PC-9 (cell line): ENCODE results near the gene MAN1A2. TPM values are rescaled to one million over a fixed set of nuclear protein-coding genes. Genes with fewer than 3 reads are reported as not detected.

Experiments used
- BruUV-seq: library from RNA; stranded (reverse); fragments of 400-500 nt; replicated peaks from 2 replicates; lab custom pipeline; 2021; lab: Mats Ljungman, UMichigan
- CTCF ChIA-PET: fragments of 300-600 bp; sonication (Branson Sonifier 250); formaldehyde crosslinking; loops from one replicate; lab custom pipeline; 2022; ENCODE audit warnings: antibody characterized with exemption; lab: Charles Lee
- POLR2A ChIA-PET: fragments of 300-600 bp; sonication (Branson Sonifier 250); formaldehyde crosslinking; loops from one replicate; lab custom pipeline; 2022; ENCODE audit warnings: antibody characterized with exemption; ENCODE audit not compliant: unreplicated experiment; lab: Charles Lee
- DNase-seq, 2 experiments: peaks; one replicate each; pipeline versions ENCODE4 v3.0.0 to v3.0.0-alpha.2; 2015 to 2022; ENCODE audit warnings: mixed read lengths in 1 of 2
- H2AFZ ChIP-seq: fragments of 200-600 bp; sonication (generic); 2 replicates; pipeline ENCODE4 v1.8.1; 2017; ENCODE audit warnings: antibody characterized with exemption
- H3F3A ChIP-seq: fragments of 200-600 bp; sonication (generic); 2 replicates; pipeline ENCODE4 v1.8.1; 2017; ENCODE audit warnings: antibody characterized with exemption, mild to moderate bottlenecking, low read depth; ENCODE audit not compliant: insufficient read depth
- H3K27ac ChIP-seq: fragments of 200-600 bp; sonication (generic); 2 replicates; pipeline ENCODE4 v1.6.1; 2016; ENCODE audit warnings: mixed run types
- H3K27me3 ChIP-seq: fragments of 200-600 bp; sonication (generic); 2 replicates; pipeline ENCODE4 v1.6.1; 2016; ENCODE audit warnings: low read depth, mixed run types; ENCODE audit not compliant: insufficient read depth
- H3K36me3 ChIP-seq: fragments of 200-600 bp; sonication (generic); 2 replicates; pipeline ENCODE4 v1.6.1; 2016; ENCODE audit warnings: low read depth, mixed run types
- H3K4me1 ChIP-seq: fragments of 200-600 bp; sonication (generic); replicated peaks from 2 replicates; pipeline ENCODE4 v1.6.1; 2016; ENCODE audit warnings: mixed run types; ENCODE audit not compliant: insufficient read depth
- H3K4me2 ChIP-seq: fragments of 200-600 bp; sonication (generic); 2 replicates; pipeline ENCODE4 v1.6.1; 2017; ENCODE audit warnings: mixed run types
- H3K4me3 ChIP-seq: fragments of 200-600 bp; sonication (generic); 2 replicates; pipeline ENCODE4 v1.6.1; 2016; ENCODE audit warnings: mixed run types
- H3K79me2 ChIP-seq: fragments of 200-600 bp; sonication (generic); 2 replicates; pipeline ENCODE4 v1.6.1; 2017; ENCODE audit warnings: low read depth, mixed run types
- H3K9me2 ChIP-seq: fragments of 200-600 bp; sonication (generic); 2 replicates; pipeline ENCODE4 v1.8.1; 2017; ENCODE audit warnings: mild to moderate bottlenecking; ENCODE audit not compliant: insufficient read depth
- H3K9me3 ChIP-seq: fragments of 200-600 bp; sonication (generic); 2 replicates; pipeline ENCODE4 v1.8.1; 2016; ENCODE audit warnings: low read depth; ENCODE audit not compliant: insufficient read depth
- H4K20me1 ChIP-seq: fragments of 200-600 bp; sonication (generic); 2 replicates; pipeline ENCODE4 v1.8.1; 2017; ENCODE audit not compliant: insufficient read depth
- EZH2 ChIP-seq: fragments of 200-600 bp; sonication (generic); IDR thresholded peaks from 2 replicates; pipeline ENCODE4 v1.8.0; 2017; ENCODE audit warnings: antibody characterized with exemption, low read depth
- intact Hi-C: fragments of 100-400 bp; cut with micrococcal nuclease; formaldehyde crosslinking; loops from one replicate; pipeline ENCODE4 v1.10.0; 2022; ENCODE audit not compliant: unreplicated experiment
- total RNA-seq: library from RNA; stranded (reverse); gene quantifications from 2 replicates; pipeline ENCODE4 v1.2.3, GENCODE V29; 2021
- TF ChIP-seq, protein P1 (sequence below): fragments of 200-600 bp; sonication (generic); conservative IDR thresholded peaks from 2 replicates; pipeline ENCODE4 v1.6.1; 2017; ENCODE audit warnings: mixed run types, antibody characterized with exemption, mild to moderate bottlenecking, moderate library complexity

The MAN1A2 gene
- total RNA-seq, 1 experiment from 2014 or later, result 50.3 TPM

DNA sequence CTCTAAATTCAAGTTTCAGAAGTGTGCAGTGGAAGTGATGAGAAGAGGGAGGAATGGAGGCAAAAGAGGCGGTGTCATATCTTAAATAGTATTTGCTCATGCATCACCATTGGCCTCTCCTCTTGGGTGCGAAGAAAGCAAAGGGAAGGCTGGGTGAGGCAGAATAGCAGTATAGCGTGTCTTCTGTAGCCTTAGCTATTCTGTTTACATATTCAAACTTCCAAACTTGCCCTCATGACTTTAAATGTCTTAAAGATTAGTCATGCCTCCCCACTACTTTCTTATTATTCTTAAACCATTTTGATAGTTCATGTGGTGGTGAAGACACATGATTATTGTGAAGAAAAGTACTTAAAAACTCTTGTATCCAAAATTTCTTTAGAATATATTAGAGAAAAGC lies 134.0 kb downstream of the MAN1A2 start:
- POLR2A ChIA-PET, result no interaction called here
- Histone ChIP-seq H4K20me1 (no peaks in the 10 kb centered on the region), H3K4me1 (no peaks in the 10 kb centered on the region), H3K4me2 (no peak overlapping the region), H3K4me3 (no peak overlapping the region), H3K9me2 (no peaks in the 10 kb centered on the region), H3K27me3 (no peaks in the 10 kb centered on the region), H3K9me3 (no peaks in the 10 kb centered on the region), H3K27ac (no peak overlapping the region), H3K79me2 (no peaks in the 10 kb centered on the region), H3F3A (no peaks in the 10 kb centered on the region; the same call in 1 of the 2 replicates), H3K36me3 (no peaks in the 10 kb centered on the region), H2AFZ (no peak overlapping the region)
- TF ChIP-seq, protein P1, sequence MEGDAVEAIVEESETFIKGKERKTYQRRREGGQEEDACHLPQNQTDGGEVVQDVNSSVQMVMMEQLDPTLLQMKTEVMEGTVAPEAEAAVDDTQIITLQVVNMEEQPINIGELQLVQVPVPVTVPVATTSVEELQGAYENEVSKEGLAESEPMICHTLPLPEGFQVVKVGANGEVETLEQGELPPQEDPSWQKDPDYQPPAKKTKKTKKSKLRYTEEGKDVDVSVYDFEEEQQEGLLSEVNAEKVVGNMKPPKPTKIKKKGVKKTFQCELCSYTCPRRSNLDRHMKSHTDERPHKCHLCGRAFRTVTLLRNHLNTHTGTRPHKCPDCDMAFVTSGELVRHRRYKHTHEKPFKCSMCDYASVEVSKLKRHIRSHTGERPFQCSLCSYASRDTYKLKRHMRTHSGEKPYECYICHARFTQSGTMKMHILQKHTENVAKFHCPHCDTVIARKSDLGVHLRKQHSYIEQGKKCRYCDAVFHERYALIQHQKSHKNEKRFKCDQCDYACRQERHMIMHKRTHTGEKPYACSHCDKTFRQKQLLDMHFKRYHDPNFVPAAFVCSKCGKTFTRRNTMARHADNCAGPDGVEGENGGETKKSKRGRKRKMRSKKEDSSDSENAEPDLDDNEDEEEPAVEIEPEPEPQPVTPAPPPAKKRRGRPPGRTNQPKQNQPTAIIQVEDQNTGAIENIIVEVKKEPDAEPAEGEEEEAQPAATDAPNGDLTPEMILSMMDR, result no peak
- no peak for TF ChIP-seq EZH2
- CTCF ChIA-PET, result no interaction called here
- DNase-seq, result no peak
- intact Hi-C loops, result loop anchor here (10.0 kb wide), 1 partner anchor 176 kb away; no protein-coding TSS in a partner anchor
- no TSS peak for BruUV-seq

DNA sequence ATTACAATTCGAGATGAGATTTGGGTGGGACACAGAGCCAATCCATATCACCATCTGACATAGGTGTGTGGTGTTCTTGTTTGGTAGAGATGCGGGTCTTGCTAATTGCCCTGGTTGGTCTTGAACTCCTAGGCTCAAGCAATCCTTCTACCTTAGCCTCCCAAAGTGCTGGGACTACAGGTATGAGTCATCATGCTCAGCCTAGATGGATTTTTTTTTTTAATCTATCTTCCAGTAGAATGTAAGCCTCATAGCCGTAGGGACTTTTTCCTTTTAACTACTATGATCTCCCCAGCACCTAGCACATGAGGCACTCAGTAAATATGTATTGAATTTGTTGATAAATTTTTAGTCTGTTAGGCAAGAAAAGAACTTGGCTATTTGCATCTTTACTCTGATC lies 144.0 kb downstream of the MAN1A2 start:
- TF ChIP-seq, protein P1, result no peak
- TF ChIP-seq EZH2, result no peak

DNA sequence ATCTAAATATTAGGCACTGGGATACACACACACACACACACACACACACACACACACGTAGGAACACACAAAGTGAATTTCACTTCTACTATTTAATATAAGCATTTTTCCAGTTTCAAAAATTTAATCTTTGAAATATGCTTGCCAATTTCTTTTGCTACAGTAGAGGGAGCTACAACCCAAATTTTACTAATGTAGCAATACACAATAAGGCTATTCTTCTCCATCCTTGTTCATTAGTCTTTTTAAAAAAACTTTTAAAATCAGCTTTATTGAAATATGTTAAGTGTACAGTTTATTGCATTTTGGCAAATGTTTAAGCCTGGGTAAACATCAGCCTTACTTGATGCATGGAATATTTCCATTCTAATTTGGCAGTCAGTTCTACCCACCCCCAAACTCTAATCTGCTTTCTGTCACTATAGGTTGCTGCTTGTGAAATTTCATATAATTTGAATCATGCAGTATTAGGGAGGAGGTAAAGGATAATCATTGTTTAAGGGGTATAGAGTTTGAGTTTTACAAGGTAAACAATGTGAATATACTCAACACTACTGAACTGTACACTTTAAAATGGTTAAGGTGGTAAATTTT lies 145.6 kb downstream of the MAN1A2 start:
- TF ChIP-seq EZH2, result no peak
- TF ChIP-seq, protein P1, result peak; percentile 97
- no peak overlapping the region for H3K27ac ChIP-seq
- intact Hi-C loops, result loop anchor here (1.0 to 5.0 kb wide), 3 partner anchors 246 to 446 kb away; no protein-coding TSS in a partner anchor
- H3K79me2 ChIP-seq, result no peaks in the 10 kb centered on the region
- no TSS peak for BruUV-seq
- H3K4me1 ChIP-seq, result no peaks in the 10 kb centered on the region
- no peaks in the 10 kb centered on the region for H3K27me3 ChIP-seq
- POLR2A ChIA-PET, result no interaction called here
- no peak overlapping the region for H3K4me3 ChIP-seq
- DNase-seq, result no peak
- H3K4me2 ChIP-seq, result no peak overlapping the region
- H3K36me3 ChIP-seq, result no peaks in the 10 kb centered on the region
- CTCF ChIA-PET, result interaction anchor here (0.6 to 1.5 kb wide), 11 partner anchors 17 to 384 kb away, joined by 3 to 13 read pairs (median 5); no protein-coding TSS in a partner anchor
- no peaks in the 10 kb centered on the region for H3K9me3 ChIP-seq
- no peaks in the 10 kb centered on the region; the same call in 1 of the 2 replicates for H3F3A ChIP-seq
- peaks cover 4% of the 10 kb centered on the region; the same call in 1 of the 2 replicates for H4K20me1 ChIP-seq
- H3K9me2 ChIP-seq, result no peaks in the 10 kb centered on the region
- H2AFZ ChIP-seq, result no peak overlapping the region

More for the DNA sequence above, 144.0 kb downstream of the MAN1A2 start:
- no TSS peak for BruUV-seq
- H3K36me3 ChIP-seq, result no peaks in the 10 kb centered on the region
- H3K27me3 ChIP-seq, result no peaks in the 10 kb centered on the region
- no peaks in the 10 kb centered on the region for H3K79me2 ChIP-seq
- ChIA-PET CTCF (no interaction called here), POLR2A (no interaction called here)
- DNase-seq, result no peak
- no peak overlapping the region for H2AFZ ChIP-seq
- H3K9me2 ChIP-seq, result 0 out of 2 replicates have a peak, but pooled peaks cover 4% of the 10 kb centered on the region
- no peaks in the 10 kb centered on the region; the same call in none of the 2 replicates for H3F3A ChIP-seq
- H3K4me1 ChIP-seq, result no peaks in the 10 kb centered on the region
- H3K9me3 ChIP-seq, result no peaks in the 10 kb centered on the region
- intact Hi-C loops, result loop anchor here (5.0 kb wide), 1 partner anchor 444 kb away; no protein-coding TSS in a partner anchor
- H4K20me1 ChIP-seq, result peaks cover 4% of the 10 kb centered on the region; the same call in 1 of the 2 replicates
- H3K4me3 ChIP-seq, result no peak overlapping the region
- no peak overlapping the region for H3K4me2 ChIP-seq
- H3K27ac ChIP-seq, result no peak overlapping the region
